GM12873 (cell line): ENCODE data around the gene SLC24A5.

ENCODE experiments used
- CTCF ChIP-seq: IDR thresholded peaks from 2 replicates; pipeline ENCODE4 v1.5.1; 2012; ENCODE audit warnings: low read depth, mild to moderate bottlenecking, moderate library complexity, low read length, control low read depth; ENCODE audit not compliant: insufficient read depth; ENCODE audit errors: missing control alignments

SLC24A5 gene

GRCh38 chr15:48096813-48097212 is 24.0 kb upstream of the SLC24A5 start:
- no peak for TF ChIP-seq CTCF

GRCh38 chr15:48097264-48097663 is 23.5 kb upstream of the SLC24A5 start:
- TF ChIP-seq CTCF: no peak

GRCh38 chr15:48101376-48101961 is 19.3 kb upstream of the SLC24A5 start:
- no peak for TF ChIP-seq CTCF

- no peak for TF ChIP-seq CTCF
Observed at GRCh38 chr15:48102167-48102566, 18.6 kb upstream of the SLC24A5 start.

GRCh38 chr15:48103647-48104046 is 17.1 kb upstream of the SLC24A5 start:
- no peak for TF ChIP-seq CTCF

GRCh38 chr15:48105936-48106335 is 14.9 kb upstream of the SLC24A5 start:
- no peak for TF ChIP-seq CTCF

- TF ChIP-seq CTCF: no peak
Observed at GRCh38 chr15:48109212-48109611, 11.6 kb upstream of the SLC24A5 start.
